OCI-LY3 (cell line): ENCODE results near the gene MYRF.

Experiments used
- EZH2phosphoT487 ChIP-seq: fragments of 200-600 bp; shearing (Covaris generic); IDR thresholded peaks from 2 replicates; pipeline ENCODE4 v1.6.1; 2018; ENCODE audit warnings: antibody characterized with exemption, mixed run types, low read depth
- TF ChIP-seq, protein P1 (sequence below): fragments of 200-600, 300-600 bp; sonication (generic); IDR thresholded peaks from 2 replicates; pipeline ENCODE4 v1.5.1; 2014; ENCODE audit warnings: antibody characterized with exemption, low read length, low read depth

DNA sequence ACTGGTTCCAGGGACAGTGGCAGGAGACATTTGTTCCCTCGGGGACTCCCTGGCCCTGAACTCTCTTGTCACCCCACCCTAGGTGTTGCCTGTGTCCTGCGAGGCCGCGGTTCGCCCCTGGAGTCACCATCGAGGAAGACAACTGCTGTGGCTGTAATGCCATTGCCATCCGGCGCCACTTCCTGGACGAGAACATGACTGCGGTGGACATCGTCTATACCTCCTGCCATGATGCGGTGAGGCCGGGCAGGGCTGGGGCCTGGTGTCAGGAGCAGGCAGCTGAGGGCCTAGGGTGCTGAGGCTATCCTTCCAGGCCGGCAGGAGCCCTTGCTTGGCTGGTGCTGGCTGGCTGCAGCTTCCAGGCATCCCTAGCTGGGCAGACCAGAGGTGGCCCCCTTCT lies 17.7 kb upstream of the MYRF start:
- TF ChIP-seq, protein P1, sequence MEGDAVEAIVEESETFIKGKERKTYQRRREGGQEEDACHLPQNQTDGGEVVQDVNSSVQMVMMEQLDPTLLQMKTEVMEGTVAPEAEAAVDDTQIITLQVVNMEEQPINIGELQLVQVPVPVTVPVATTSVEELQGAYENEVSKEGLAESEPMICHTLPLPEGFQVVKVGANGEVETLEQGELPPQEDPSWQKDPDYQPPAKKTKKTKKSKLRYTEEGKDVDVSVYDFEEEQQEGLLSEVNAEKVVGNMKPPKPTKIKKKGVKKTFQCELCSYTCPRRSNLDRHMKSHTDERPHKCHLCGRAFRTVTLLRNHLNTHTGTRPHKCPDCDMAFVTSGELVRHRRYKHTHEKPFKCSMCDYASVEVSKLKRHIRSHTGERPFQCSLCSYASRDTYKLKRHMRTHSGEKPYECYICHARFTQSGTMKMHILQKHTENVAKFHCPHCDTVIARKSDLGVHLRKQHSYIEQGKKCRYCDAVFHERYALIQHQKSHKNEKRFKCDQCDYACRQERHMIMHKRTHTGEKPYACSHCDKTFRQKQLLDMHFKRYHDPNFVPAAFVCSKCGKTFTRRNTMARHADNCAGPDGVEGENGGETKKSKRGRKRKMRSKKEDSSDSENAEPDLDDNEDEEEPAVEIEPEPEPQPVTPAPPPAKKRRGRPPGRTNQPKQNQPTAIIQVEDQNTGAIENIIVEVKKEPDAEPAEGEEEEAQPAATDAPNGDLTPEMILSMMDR, result no peak
- no peak for TF ChIP-seq EZH2phosphoT487
